Mesothelial cell of epicardium (in vitro differentiated cells): ENCODE data around the gene NCOA7. TPM values are rescaled to one million over a fixed set of nuclear protein-coding genes. Genes with fewer than 3 reads are reported as not detected.
"Not testable (repeated sequence)": the region's sequence is repeated elsewhere in the genome, so short reads cannot be mapped to it uniquely, and the experiment has no call there.

Experiments
- DNase-seq, 2 experiments: peaks; one replicate each; pipeline ENCODE4 v3.0.0; 2021; ENCODE audit warnings: low spot score in 2 of 2; ENCODE audit not compliant: unreplicated experiment in 2 of 2
- H3K27ac Mint-ChIP-seq: 2 replicates; pipeline ENCODE4 v1.8.0; 2021; ENCODE audit warnings: mixed read lengths
- H3K27me3 Mint-ChIP-seq: 2 replicates; pipeline ENCODE4 v1.8.0; 2021; ENCODE audit warnings: low read depth, mixed read lengths
- H3K36me3 Mint-ChIP-seq: 2 replicates; pipeline ENCODE4 v1.8.0; 2021; ENCODE audit warnings: mixed read lengths
- H3K4me1 Mint-ChIP-seq: 2 replicates; pipeline ENCODE4 v1.8.0; 2021; ENCODE audit warnings: mixed read lengths
- H3K4me3 Mint-ChIP-seq: 2 replicates; pipeline ENCODE4 v1.8.0; 2021; ENCODE audit warnings: mild to moderate bottlenecking, moderate library complexity, mixed read lengths
- H3K9me3 Mint-ChIP-seq: 2 replicates; pipeline ENCODE4 v1.8.0; 2021; ENCODE audit warnings: mixed read lengths
- CTCF ChIP-seq: fragments of 200-600 bp; sonication (generic); IDR thresholded peaks from one replicate; pipeline ENCODE4 v1.5.0; 2021; ENCODE audit warnings: antibody characterized with exemption; ENCODE audit not compliant: unreplicated experiment
- total RNA-seq: library from RNA; stranded (reverse); gene quantifications from 3 replicates; pipeline ENCODE4 v1.2.1, GENCODE V29; 2021

NCOA7 gene
- total RNA-seq, 1 donor from 2014 or later: 52.4 TPM

DNA sequence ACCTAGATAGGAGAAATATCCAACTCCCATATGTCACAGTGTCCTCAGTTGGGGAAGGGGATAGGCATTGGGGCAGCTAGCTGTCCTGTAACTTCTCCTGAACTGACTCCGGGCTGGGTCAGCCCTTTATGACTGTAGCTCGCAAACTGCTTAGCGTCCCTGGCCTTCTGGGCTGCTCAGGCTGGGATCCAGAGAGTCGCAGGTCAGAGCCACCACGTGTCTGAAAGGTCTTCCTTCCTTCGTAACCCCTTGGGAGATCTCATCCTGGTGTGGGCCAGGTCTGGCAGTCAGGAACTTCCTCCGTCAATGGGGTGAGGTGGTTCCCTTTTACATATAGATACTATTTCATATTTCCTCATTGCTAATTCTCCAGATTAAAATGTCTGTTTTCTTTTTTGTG is 137.0 kb downstream of the NCOA7 start:
- Mint-ChIP-seq H3K27me3 (no peaks in the 10 kb centered on the region), H3K4me1 (peaks cover 8% of the 10 kb centered on the region), H3K9me3 (no peaks in the 10 kb centered on the region), H3K36me3 (peaks cover 30% of the 10 kb centered on the region), H3K27ac (no peak overlapping the region), H3K4me3 (no peak overlapping the region)
- DNase-seq: no peak
- no peak for TF ChIP-seq CTCF

- TF ChIP-seq CTCF: no peak
Measured at GRCh38 chr6:125930765-125931418, 140.1 kb downstream of the NCOA7 start.

DNA sequence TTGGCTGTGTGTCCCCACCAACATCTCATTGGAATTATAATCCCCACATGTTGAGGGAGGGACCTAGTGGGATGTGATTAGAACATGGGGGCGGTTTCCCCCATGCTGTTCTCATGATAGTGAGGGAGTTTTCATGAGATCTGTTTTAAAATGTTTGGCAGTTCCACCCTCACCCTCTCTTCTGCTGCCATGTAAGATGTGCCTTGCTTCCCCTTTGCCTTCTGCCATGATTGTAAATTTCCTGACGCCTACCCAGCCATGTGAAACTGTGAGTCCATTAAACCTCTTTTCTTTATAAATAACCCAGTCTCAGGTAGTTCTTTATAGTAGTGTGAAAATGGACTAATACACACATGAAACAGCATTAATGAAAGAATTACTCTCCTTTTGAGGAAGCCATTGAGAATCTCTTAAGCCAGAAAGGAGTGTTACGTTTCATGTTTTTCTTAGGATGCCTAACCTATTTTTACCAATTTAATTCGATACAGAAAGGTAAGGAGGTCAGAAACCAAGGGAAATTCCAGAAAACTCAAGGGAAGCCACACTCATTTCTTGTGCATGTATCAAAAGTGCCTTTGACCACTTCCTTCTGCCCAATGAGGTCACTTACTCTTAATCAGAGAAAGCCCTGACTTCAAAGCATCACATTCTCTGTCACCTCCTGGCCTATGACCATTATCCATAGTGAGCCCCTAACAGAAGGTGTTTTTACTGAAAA is 141.1 kb downstream of the NCOA7 start:
- no peak for DNase-seq
- Mint-ChIP-seq H3K4me1 (no peaks in the 10 kb centered on the region), H3K27me3 (no peaks in the 10 kb centered on the region), H3K27ac (no peak overlapping the region), H3K36me3 (peaks cover 15% of the 10 kb centered on the region), H3K4me3 (no peak overlapping the region), H3K9me3 (no peaks in the 10 kb centered on the region)
- TF ChIP-seq CTCF: no peak

More at GRCh38 chr6:125930765-125931418, 140.1 kb downstream of the NCOA7 start:
- Mint-ChIP-seq H3K27ac (no peak overlapping the region), H3K9me3 (no peaks in the 10 kb centered on the region), H3K4me3 (no peak overlapping the region), H3K27me3 (no peaks in the 10 kb centered on the region), H3K36me3 (peaks cover 19% of the 10 kb centered on the region), H3K4me1 (no peaks in the 10 kb centered on the region)
- DNase-seq: no peak

DNA sequence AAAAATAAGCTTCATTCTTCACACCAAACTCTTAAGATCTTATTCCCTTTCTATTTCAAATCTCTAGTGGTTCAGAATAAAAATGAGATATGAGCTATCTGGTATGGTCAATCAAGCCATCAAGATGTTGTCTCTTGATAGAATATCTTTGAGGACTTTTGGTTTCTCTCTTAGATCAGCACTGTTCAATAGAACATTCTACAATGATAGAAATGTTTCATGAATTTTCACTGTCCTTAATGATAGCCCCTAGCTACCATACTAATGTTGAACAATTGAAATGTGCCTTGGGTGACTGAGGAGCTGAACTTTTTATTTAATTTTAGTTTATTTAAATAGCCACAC is 141.7 kb downstream of the NCOA7 start:
- Mint-ChIP-seq H3K4me3 (no peak overlapping the region), H3K9me3 (no peaks in the 10 kb centered on the region), H3K27ac (no peak overlapping the region), H3K4me1 (no peaks in the 10 kb centered on the region), H3K36me3 (peaks cover 15% of the 10 kb centered on the region), H3K27me3 (no peaks in the 10 kb centered on the region)
- no peak for TF ChIP-seq CTCF
- DNase-seq: no peak

GRCh38 chr6:125935520-125935919 is 144.8 kb downstream of the NCOA7 start:
- H3K27ac Mint-ChIP-seq, H3K9me3 Mint-ChIP-seq, DNase-seq, H3K4me3 Mint-ChIP-seq, H3K27me3 Mint-ChIP-seq, H3K36me3 Mint-ChIP-seq: not testable (repeated sequence)
- H3K4me1 Mint-ChIP-seq: peaks cover 16% of the 10 kb centered on the region

GRCh38 chr6:125939026-125939425 is 148.3 kb downstream of the NCOA7 start:
- H3K4me1 Mint-ChIP-seq: peaks cover 38% of the 10 kb centered on the region
- no peaks in the 10 kb centered on the region for H3K27me3 Mint-ChIP-seq
- H3K36me3 Mint-ChIP-seq: no peaks in the 10 kb centered on the region
- no peak overlapping the region for H3K4me3 Mint-ChIP-seq
- peak overlapping the region; percentile 10 for H3K27ac Mint-ChIP-seq
- no peak for TF ChIP-seq CTCF
- H3K9me3 Mint-ChIP-seq: no peaks in the 10 kb centered on the region
- DNase-seq: no peak
